ENCODE data around the gene MSL2. TPM values are rescaled to one million over a fixed set of nuclear protein-coding genes. Genes with fewer than 3 reads are reported as not detected.
"Not testable (repeated sequence)": the region's sequence is repeated elsewhere in the genome, so short reads cannot be mapped to it uniquely, and the experiment has no call there.

MSL2 gene
- total and polyA plus RNA-seq, 11 donors, result 3.8 to 29.0 (median 19.1) TPM

DNA sequence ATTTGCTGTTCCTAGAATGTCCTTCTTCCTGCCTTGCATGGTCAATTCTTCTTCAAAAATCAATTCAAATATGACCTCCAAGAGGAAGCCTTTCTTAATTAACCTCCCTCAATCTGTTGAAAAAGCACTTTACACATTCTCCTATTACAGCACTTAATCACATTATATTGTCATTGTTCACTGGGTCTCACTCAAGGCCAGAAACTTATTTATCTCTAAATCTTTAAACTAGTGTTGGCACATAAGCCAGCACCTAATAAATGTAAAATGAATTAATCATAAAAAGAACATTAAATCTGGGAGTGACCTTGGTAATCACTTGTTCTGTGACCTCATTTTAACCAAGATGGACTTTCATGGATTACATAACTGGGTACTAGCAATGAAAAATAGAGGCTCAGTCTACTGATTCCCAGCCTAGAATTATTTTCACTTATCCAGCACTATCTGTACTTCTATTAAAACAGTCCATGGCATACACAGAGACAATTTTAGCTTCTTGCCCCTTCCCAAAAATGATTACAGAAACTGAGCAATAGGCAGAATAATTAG is 22.1 kb downstream of the MSL2 start:
- no peak for ATAC-seq
- no peak for DNase-seq
- TF ChIP-seq POLR2A (IDR thresholded peaks at IDR 0.05), result no peak
- TF ChIP-seq, protein P1, sequence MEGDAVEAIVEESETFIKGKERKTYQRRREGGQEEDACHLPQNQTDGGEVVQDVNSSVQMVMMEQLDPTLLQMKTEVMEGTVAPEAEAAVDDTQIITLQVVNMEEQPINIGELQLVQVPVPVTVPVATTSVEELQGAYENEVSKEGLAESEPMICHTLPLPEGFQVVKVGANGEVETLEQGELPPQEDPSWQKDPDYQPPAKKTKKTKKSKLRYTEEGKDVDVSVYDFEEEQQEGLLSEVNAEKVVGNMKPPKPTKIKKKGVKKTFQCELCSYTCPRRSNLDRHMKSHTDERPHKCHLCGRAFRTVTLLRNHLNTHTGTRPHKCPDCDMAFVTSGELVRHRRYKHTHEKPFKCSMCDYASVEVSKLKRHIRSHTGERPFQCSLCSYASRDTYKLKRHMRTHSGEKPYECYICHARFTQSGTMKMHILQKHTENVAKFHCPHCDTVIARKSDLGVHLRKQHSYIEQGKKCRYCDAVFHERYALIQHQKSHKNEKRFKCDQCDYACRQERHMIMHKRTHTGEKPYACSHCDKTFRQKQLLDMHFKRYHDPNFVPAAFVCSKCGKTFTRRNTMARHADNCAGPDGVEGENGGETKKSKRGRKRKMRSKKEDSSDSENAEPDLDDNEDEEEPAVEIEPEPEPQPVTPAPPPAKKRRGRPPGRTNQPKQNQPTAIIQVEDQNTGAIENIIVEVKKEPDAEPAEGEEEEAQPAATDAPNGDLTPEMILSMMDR (IDR thresholded peaks at IDR 0.05), result no peak
- Histone ChIP-seq H3K36me3 (no peaks in the 10 kb centered on the region), H3K27ac (no peak overlapping the region), H3K9me3 (no peaks in the 10 kb centered on the region), H3K27me3 (no peaks in the 10 kb centered on the region), H3K4me1 (peaks cover 0 to 63% (median 49%) of the 10 kb centered on the region in 12 donors), H3K4me3 (no peak overlapping the region)
- intact Hi-C loops (cut with DNase I), result no loop called here

- intact Hi-C loops (cut with DNase I), result no loop called here
- no peaks in the 10 kb centered on the region for H3K9me3 ChIP-seq
- H3K4me3 ChIP-seq, result no peak overlapping the region
- no peaks in the 10 kb centered on the region for H3K27me3 ChIP-seq
- peak in 1 of 4 donors; percentile 35 for ATAC-seq
- no peak overlapping the region for H3K27ac ChIP-seq
- no peaks in the 10 kb centered on the region for H3K36me3 ChIP-seq
- TF ChIP-seq, protein P1 (IDR thresholded peaks at IDR 0.05), result no peak
- no peak for TF ChIP-seq POLR2A (IDR thresholded peaks at IDR 0.05)
- H3K4me1 ChIP-seq, result peaks cover 0 to 60% (median 41%) of the 10 kb centered on the region in 12 donors
- 12 to 23% (median 21%) methylated on average over 1 of the region's 1 CpG for WGBS, 4 donors
- no peak for DNase-seq
Observed at GRCh38 chr3:136171097-136171542, 25.0 kb downstream of the MSL2 start.

- intact Hi-C loops (cut with DNase I); H3K9me3 ChIP-seq; H3K27ac ChIP-seq; ATAC-seq; H3K4me3 ChIP-seq; DNase-seq; H3K27me3 ChIP-seq; H3K36me3 ChIP-seq: not testable (repeated sequence)
- 92 to 98% (median 95%) methylated on average over 4 of the region's 4 CpGs for WGBS, 4 donors
- peaks cover 0 to 70% (median 45%) of the 10 kb centered on the region in 12 donors for H3K4me1 ChIP-seq
Observed at GRCh38 chr3:136168236-136168635, 27.9 kb downstream of the MSL2 start.

DNA sequence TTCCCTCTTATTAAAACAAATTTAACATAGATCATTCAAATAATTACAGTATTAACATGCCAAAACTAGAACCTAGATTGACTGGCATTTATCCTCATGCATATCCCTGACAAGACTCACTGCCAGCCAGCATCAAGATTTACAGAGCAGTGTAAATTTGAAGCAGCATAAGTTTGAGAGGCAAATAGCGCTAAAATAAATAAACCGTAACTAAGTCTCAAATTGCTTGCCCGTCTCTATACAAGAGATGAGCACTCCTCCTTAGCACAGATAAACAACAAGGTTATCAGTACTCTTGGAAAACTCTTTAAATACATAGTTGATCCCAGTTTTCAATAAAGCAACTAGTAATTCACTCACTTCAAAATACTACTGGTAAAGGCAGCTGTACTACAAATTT is 29.6 kb downstream of the MSL2 start:
- intact Hi-C loops (cut with DNase I), result no loop called here
- 60 to 72% (median 64%) methylated on average over 3 of the region's 3 CpGs for WGBS, 4 donors
- Histone ChIP-seq H3K4me3 (no peak overlapping the region), H3K36me3 (no peaks in the 10 kb centered on the region), H3K4me1 (peaks cover 0 to 69% (median 45%) of the 10 kb centered on the region in 12 donors), H3K27ac (no peak overlapping the region), H3K27me3 (no peaks in the 10 kb centered on the region), H3K9me3 (no peaks in the 10 kb centered on the region)
- no peak for TF ChIP-seq POLR2A (IDR thresholded peaks at IDR 0.05)
- TF ChIP-seq, protein P1 (IDR thresholded peaks at IDR 0.05), result no peak
- no peak for DNase-seq
- ATAC-seq, result no peak

DNA sequence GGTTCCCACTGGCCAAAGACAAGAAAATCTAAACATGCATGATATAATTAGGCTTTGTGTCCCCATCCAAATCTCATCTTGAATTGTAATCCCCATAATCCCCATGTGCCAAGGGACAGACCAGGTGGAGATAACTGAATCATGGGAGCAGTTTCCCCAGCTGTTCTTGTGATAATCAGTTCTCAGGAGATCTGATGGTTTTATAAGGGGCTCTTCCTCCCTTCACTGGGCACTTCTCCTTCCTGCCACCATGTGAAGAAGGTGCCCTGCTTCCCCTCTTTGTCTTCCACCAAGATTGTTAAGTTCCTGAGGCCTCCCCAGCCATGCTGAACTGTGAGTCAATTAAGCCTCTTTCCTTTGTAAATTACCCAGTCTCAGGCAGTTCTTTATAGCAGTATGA is 32.5 kb downstream of the MSL2 start:
- ATAC-seq; H3K36me3 ChIP-seq; DNase-seq; H3K27me3 ChIP-seq; H3K9me3 ChIP-seq; H3K4me3 ChIP-seq; H3K27ac ChIP-seq; intact Hi-C loops (cut with DNase I): not testable (repeated sequence)
- H3K4me1 ChIP-seq, result peaks cover 0 to 70% (median 41%) of the 10 kb centered on the region in 12 donors
